ENCODE results near the gene HS3ST1.

Gene HS3ST1

DNA sequence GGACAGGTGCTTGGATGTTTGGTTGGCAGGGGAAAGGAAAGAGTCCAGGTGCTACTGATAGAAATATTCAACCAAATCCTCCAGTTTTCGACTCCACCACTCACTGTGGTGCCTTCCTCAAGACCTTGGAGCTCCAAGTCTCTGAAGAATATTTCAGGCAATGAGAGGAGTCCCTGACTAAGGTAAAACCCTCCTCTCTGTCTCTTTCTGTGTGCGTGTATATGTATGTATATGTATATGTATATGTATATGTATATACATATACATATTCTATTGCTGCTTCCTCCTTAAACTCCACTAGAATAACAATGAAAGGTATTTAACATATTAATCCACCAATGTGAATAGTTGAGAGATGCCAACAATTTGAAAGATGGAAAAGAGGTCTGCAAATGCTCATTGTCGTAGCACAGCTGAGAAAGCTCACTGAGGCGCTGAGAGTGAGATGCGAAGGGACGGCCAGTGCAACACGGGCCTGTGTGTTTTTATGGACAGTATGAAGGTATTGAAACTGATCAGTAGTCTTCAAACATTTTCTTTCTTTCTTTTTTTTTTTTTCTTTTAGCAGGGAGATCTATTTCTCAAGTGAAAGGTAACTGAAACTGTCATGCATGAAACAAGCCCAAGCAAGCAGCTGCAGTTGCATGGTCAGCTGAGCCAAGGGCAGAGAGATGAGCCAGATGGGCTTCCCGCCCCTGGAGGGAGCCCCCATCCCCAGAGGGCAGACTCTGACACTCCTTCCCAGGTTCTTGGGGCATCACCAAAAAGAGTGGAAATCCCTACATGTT lies 41.1 kb upstream of the HS3ST1 start:
- TF ChIP-seq CTCF (IDR thresholded peaks at IDR 0.05; ENCODE audit: low read depth, low read length): no peak
- H3K4me3 ChIP-seq (ENCODE audit: low read depth, low read length): no peak overlapping the region

GRCh38 chr4:11468901-11469300 lies 40.2 kb upstream of the HS3ST1 start:
- H3K4me3 ChIP-seq (ENCODE audit: low read depth, low read length): no peak overlapping the region
- TF ChIP-seq CTCF (IDR thresholded peaks at IDR 0.05; ENCODE audit: low read depth, low read length): no peak

DNA sequence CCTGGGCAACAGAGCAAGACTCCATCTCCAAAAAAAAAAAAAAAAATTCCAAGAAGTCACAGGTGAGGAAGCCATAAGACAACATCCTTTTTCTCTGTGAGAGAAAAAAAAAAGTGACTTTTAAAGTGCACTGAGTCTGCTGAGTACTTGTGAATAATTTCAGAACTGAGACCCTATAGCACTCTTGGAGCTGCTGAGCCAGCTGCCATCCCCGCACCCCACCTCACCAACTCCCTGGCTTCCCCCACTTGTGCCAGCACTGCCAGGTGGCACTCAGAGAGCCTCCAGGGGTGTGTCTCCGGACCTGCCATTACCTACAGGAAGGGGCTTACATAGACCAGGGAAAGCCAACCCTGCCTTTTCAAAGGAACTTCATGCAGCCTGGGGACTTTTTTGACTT lies 39.2 kb upstream of the HS3ST1 start:
- no peak overlapping the region for H3K4me3 ChIP-seq (ENCODE audit: low read depth, low read length)
- TF ChIP-seq CTCF (IDR thresholded peaks at IDR 0.05; ENCODE audit: low read depth, low read length): no peak

DNA sequence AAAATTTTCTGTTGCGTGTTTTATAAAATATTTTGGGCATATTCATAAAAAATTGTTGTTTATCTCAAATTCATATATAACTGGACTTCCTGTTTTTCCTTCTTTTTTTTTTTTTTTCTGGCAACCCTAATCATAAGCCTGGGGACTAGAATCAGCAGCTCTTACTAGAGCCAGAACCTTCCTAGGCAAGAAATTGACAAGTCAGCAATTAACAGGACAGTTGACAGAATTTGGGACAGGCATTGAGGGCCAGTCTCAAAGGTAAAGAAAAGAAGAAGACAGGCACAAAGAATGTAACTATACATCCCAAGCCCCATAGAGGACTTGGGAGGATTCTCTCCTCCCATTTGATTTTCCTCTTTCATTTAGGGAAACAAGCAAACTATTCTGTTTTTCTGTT lies 35.0 kb upstream of the HS3ST1 start:
- H3K4me3 ChIP-seq (ENCODE audit: low read depth, low read length): no peak overlapping the region
- no peak for TF ChIP-seq CTCF (IDR thresholded peaks at IDR 0.05; ENCODE audit: low read depth, low read length)

GRCh38 chr4:11456401-11456800 lies 27.7 kb upstream of the HS3ST1 start:
- TF ChIP-seq CTCF (IDR thresholded peaks at IDR 0.05; ENCODE audit: low read depth, low read length): no peak
- H3K4me3 ChIP-seq (ENCODE audit: low read depth, low read length): no peak overlapping the region

- no peak for TF ChIP-seq CTCF (IDR thresholded peaks at IDR 0.05; ENCODE audit: low read depth, low read length)
- no peak overlapping the region for H3K4me3 ChIP-seq (ENCODE audit: low read depth, low read length)
These were observed 26.6 kb upstream of the HS3ST1 start for GRCh38 chr4:11455201-11455835.

DNA sequence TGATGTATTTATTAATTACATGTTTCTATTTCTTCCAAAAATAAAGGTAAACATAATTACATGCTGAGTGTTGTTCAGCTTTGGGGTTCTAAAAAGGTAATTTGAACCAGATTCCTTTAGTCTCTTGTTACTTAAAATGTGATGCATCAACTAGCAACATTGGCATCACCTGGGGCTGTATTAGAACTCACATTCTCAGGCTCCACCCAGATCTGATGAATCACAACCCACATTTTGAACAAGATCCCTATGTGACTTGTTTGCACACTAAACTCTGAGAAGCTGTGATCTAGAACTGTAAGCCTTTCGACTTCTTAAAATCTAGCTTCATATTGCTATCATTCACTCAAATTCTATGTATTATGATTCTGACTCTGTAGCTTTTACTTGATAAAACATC lies 23.0 kb upstream of the HS3ST1 start:
- H3K4me3 ChIP-seq (ENCODE audit: low read depth, low read length): no peak overlapping the region
- no peak for TF ChIP-seq CTCF (IDR thresholded peaks at IDR 0.05; ENCODE audit: low read depth, low read length)

All from WI38 (cell line).